ENCODE results near the gene CMYA5. TPM values are rescaled to one million over a fixed set of nuclear protein-coding genes. Genes with fewer than 3 reads are reported as not detected.

The CMYA5 gene
- total RNA-seq, 2 donors from 2014 or later = 1,199 to 1,662 TPM

DNA sequence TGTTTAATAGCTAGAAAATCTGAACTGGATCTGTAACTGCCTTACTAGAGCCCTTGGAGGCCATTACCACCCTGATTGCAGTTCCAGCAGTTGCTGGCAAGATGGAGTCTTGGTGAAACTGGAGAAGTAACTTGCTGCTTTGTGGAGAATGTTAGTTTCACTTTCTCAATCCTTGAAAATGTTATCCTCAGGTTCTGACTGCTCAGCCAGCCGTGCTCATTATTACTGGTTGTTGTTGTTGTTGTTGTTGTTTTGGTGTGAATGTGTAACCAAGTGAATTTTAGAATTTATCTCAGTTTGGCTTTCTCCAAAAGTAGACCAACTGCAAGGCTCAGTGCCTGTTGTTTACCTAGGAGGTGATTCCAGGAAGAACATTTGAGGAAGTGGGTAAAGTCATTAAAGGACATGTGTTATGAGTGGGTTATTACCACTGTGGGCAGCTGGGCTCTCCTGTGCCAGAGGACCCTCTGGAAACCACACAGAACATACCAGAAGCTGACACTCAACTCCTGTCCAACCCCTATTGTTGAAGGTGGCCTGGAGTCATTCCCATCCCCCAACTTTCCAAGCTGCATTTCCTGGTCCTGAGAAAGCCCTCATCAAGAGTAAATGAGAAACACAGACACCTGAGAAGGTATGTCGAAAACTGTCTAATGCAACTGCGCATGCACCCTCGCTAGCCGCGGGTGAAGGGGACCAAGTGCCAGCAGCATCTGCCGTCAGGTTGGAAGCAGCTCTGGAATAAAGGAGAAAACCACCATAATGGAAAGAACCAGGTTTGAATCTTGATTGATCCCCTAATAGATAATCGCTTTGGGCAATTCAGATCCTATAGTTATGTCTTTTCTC is 111.6 kb downstream of the CMYA5 start:
- DNase-seq (ENCODE audit: low spot score) = no peak
- no peaks in the 10 kb centered on the region for H3K9me3 ChIP-seq
- H3K4me1 ChIP-seq = peaks cover 0 to 13% of the 10 kb centered on the region in 2 donors
- no peak overlapping the region for H3K27ac ChIP-seq
- no peak overlapping the region for H3K4me3 ChIP-seq
- peaks cover 55% of the 10 kb centered on the region for H3K36me3 ChIP-seq
- no peaks in the 10 kb centered on the region for H3K27me3 ChIP-seq
- TF ChIP-seq, protein P1, sequence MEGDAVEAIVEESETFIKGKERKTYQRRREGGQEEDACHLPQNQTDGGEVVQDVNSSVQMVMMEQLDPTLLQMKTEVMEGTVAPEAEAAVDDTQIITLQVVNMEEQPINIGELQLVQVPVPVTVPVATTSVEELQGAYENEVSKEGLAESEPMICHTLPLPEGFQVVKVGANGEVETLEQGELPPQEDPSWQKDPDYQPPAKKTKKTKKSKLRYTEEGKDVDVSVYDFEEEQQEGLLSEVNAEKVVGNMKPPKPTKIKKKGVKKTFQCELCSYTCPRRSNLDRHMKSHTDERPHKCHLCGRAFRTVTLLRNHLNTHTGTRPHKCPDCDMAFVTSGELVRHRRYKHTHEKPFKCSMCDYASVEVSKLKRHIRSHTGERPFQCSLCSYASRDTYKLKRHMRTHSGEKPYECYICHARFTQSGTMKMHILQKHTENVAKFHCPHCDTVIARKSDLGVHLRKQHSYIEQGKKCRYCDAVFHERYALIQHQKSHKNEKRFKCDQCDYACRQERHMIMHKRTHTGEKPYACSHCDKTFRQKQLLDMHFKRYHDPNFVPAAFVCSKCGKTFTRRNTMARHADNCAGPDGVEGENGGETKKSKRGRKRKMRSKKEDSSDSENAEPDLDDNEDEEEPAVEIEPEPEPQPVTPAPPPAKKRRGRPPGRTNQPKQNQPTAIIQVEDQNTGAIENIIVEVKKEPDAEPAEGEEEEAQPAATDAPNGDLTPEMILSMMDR (IDR thresholded peaks at IDR 0.05) = no peak

DNA sequence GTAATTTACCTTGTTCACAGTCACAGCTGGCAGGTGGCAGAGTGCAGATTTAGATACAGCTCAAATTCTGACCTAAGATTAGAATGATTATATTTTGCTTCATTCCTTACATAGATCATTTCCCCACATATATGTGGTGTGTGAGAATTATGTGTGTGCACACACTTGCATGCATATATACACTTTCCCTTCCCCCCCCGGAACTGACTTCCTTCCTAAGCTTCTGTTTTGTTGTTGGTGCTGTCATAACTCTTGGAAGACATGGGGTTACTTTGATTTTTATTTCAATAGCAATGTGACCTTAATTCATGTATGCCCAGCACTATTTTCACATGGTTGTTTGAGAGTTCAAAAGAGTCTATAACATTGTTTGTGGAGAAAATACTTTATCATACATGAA is 112.8 kb downstream of the CMYA5 start:
- H3K36me3 ChIP-seq = peaks cover 48% of the 10 kb centered on the region
- H3K4me1 ChIP-seq = peaks cover 0 to 21% of the 10 kb centered on the region in 2 donors
- H3K27ac ChIP-seq = no peak overlapping the region
- H3K4me3 ChIP-seq = no peak overlapping the region
- no peak for DNase-seq (ENCODE audit: low spot score)
- TF ChIP-seq, protein P1 (IDR thresholded peaks at IDR 0.05) = no peak
- no peaks in the 10 kb centered on the region for H3K27me3 ChIP-seq
- no peaks in the 10 kb centered on the region for H3K9me3 ChIP-seq

DNA sequence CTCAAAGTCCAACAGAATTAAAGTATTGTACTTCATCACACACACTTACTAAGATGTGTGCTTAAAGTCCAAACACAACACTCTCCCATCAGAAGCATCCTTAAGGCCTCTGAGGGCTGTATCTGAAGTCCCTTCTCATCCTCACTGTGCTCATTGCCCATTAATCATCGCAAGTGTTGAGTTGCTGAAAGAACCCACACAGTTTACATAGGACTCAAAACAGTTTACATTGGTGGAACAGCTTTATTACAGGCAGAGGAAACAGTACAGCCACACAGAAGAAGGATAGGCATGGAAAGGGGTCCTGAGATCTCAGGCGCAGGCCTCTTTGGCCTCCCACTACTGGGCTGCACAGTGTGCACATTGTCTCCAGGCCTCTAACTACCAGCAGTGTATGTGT is 113.4 kb downstream of the CMYA5 start:
- no peak overlapping the region for H3K27ac ChIP-seq
- H3K9me3 ChIP-seq = no peaks in the 10 kb centered on the region
- peaks cover 0 to 21% of the 10 kb centered on the region in 2 donors for H3K4me1 ChIP-seq
- no peaks in the 10 kb centered on the region for H3K27me3 ChIP-seq
- no peak for DNase-seq (ENCODE audit: low spot score)
- TF ChIP-seq, protein P1 (IDR thresholded peaks at IDR 0.05) = no peak
- H3K4me3 ChIP-seq = no peak overlapping the region
- peaks cover 42% of the 10 kb centered on the region for H3K36me3 ChIP-seq

DNA sequence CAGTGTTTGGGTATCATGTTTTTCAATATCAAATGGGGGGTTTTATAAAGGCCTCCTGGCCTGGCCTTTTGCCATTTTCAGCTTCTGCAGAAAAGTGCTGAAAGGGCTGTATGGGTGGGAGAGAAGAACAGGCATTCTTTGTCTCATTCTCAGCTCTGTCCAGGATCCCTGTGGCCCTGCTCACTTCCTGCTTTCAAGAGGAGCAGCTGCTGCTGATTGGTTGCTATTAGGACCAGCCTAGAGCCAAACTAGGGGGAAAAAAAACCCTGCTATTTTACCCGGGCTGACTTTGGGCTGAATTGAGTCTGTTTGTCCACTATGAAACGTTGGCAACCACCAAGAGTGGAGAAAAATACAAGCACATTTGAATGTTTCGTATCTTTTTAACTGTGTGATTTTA is 117.1 kb downstream of the CMYA5 start:
- Histone ChIP-seq H3K4me3 (no peak overlapping the region), H3K4me1 (peaks cover 0 to 18% of the 10 kb centered on the region in 2 donors), H3K9me3 (no peaks in the 10 kb centered on the region), H3K27me3 (no peaks in the 10 kb centered on the region), H3K27ac (no peak overlapping the region), H3K36me3 (peaks cover 6% of the 10 kb centered on the region)
- DNase-seq (ENCODE audit: low spot score) = no peak
- TF ChIP-seq, protein P1 (IDR thresholded peaks at IDR 0.05) = no peak

DNA sequence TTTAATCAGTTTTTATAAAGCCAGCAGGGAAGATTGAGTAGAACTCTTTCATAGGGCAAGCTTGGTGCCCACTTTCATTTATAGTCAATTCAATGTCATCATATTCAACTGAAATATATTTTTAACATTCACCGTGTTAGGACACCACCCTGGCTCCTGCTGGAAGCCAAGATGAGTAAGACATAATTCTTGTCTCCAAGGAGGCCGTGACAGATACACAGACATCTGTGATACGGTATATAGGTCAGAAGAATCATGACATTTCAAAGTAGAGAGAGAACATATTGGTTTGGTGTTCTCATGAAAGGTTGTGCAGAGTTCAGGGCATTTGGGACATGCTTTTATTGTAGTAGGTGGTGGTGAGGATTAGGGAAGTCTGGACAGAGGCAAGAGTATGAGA is 120.1 kb downstream of the CMYA5 start:
- Histone ChIP-seq H3K4me1 (peaks cover 0 to 8% of the 10 kb centered on the region in 2 donors), H3K36me3 (no peaks in the 10 kb centered on the region), H3K27ac (no peak overlapping the region), H3K4me3 (no peak overlapping the region), H3K27me3 (no peaks in the 10 kb centered on the region), H3K9me3 (no peaks in the 10 kb centered on the region)
- no peak for DNase-seq (ENCODE audit: low spot score)
- TF ChIP-seq, protein P1 (IDR thresholded peaks at IDR 0.05) = no peak

Data from right atrium auricular region (tissue), 2 donors.